ENCODE measurements around the gene LYRM4.
"Not testable (repeated sequence)": the region's sequence is repeated elsewhere in the genome, so short reads cannot be mapped to it uniquely, and the experiment has no call there.

The LYRM4 gene

DNA sequence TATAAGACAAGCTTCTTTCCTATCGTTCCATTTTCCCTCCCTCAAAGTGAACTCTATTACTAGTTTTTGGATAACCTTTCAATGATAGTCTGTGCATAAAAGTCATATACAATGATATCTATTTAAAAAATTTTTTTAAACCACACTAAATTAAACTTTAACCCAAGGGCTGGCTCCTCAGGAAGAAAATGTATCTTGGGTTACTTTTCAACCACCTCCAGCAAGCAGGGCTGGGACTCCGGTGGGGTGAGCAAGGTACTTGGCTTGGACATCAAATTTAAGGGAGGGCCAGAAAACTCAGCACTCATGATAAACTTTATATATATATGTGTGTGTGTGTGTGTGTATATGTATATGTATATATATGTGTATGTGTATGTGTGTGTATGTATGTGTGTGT lies 189.5 kb downstream of the LYRM4 start:
- no peak for DNase-seq

- DNase-seq = no peak
Measured at GRCh38 chr6:5068153-5068751, 192.5 kb downstream of the LYRM4 start.

DNA sequence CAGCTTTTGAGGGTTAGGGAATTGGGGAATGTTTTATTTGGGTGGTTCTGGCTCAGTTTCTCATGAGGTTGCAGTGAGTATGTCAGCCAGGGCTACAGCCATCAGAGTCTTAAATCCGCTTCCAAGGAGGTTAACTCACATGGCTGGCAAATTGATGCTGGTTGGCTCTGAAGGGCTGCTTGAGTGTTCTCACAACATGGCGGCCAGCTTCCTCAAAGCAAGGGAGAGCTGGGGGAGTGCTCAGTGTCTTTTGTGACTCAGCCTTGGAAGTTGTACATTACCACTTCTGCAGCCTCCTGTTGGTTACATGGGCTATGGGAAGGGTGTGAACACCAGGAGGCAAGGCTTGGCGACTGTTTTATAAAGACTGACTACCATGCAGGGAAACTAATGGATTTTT lies 193.4 kb downstream of the LYRM4 start:
- DNase-seq = no peak

DNA sequence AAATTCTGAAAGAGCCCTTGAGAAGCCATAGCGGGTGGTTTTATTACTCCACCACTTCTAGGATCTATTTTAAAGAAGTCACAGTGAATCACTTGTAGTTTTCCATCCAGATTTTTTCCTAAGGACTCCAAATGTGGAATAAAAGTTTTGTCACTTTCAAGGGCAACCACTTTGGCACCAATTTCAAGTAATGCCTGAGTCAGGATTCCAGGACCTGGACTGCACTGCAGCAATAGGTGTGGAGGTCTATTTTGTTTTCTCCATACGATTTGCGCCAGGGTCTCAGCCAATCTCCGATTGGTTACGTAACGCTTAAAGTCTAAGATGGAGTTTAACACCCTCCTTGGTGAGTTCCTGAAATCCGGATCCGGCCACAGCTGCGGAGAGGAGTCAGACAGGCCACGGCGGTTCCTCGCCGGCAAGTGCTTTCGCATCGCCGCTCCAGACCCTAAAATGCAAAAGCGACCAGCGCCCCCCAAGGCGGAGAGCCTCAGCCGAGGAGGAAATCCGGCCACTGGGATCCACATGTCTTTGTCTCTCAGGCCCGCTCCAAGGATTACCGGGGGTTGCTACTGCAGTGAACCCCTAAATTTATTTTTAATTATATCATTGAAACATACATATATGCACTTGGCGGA lies 194.2 kb downstream of the LYRM4 start:
- no peak for DNase-seq

GRCh38 chr6:5063617-5064016 lies 197.1 kb downstream of the LYRM4 start:
- DNase-seq = no peak

DNA sequence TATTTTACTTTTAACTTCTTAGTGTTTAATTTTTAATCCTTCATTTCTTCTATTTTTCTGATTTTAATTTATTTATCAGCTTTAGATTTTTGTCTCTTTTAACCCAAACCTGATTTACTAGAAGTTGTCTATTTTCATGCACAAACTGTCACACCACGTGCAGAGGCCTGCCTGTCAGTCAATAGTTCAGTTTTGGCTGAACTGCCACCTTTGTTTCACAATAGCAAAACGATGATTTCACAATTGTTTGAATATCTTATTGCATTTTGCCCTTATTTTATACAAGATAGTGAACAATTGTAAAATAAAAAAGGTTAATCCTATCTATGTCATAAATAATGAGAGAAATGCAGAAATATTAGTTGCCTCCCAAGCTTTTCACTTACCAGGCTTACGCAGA lies 199.6 kb downstream of the LYRM4 start:
- DNase-seq = no peak

DNA sequence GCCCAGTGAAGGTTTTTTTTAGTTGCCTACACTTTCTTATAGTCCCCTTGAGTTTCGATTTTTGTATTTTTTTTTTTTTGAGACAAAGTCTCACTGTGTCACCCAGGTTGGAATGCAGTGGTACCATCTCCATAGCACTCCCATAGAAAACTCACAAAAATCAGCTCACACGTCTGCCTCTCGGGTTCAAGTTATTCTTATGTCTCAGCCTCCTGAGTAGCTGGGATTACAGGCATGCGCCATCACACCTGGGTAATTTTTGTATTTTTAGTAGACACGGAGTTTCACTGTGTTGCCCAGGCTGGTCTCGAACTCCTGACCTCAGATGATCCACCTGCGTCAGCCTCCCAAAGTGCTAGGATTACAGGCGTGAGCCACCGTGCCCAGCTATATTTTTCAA lies 200.3 kb downstream of the LYRM4 start:
- DNase-seq = not testable (repeated sequence)

- DNase-seq = no peak
Measured at GRCh38 chr6:5059036-5059896, 201.5 kb downstream of the LYRM4 start.

Measured in activated CD4-positive, alpha-beta T cell treated with anti-CD3 and anti-CD28 coated beads, Interleukin-2, amount 50 U/mL, for 4 hours (primary cell).